ENCODE results near the gene CORO7. TPM values are rescaled to one million over a fixed set of nuclear protein-coding genes. Genes with fewer than 3 reads are reported as not detected.

The CORO7 gene
- total RNA-seq, 4 donors from 2014 or later: 46.8 to 330 (median 58.1) TPM

- in situ Hi-C loops (cut with MboI; ENCODE audit: low pct_ligation_motif_present in 1 of 4, low pct_unique_long_range_greater_than_20kb in 1 of 4, low sequenced_read_pairs in 3 of 4) (no loop called here), intact Hi-C loops (cut with DNase I; ENCODE audit: low total_unique reads) (no loop called here)
- Histone ChIP-seq H3K9me3 (no peaks in the 10 kb centered on the region), H3K36me3 (no peaks in the 10 kb centered on the region), H3K4me3 (no peak overlapping the region), H3K4me1 (peaks cover 21 to 53% (median 35%) of the 10 kb centered on the region in 4 donors), H3K27ac (peak overlapping the region in 3 of 4 donors; percentile 83 to 92 (median 83)), H3K27me3 (no peaks in the 10 kb centered on the region)
- TF ChIP-seq, protein P1, sequence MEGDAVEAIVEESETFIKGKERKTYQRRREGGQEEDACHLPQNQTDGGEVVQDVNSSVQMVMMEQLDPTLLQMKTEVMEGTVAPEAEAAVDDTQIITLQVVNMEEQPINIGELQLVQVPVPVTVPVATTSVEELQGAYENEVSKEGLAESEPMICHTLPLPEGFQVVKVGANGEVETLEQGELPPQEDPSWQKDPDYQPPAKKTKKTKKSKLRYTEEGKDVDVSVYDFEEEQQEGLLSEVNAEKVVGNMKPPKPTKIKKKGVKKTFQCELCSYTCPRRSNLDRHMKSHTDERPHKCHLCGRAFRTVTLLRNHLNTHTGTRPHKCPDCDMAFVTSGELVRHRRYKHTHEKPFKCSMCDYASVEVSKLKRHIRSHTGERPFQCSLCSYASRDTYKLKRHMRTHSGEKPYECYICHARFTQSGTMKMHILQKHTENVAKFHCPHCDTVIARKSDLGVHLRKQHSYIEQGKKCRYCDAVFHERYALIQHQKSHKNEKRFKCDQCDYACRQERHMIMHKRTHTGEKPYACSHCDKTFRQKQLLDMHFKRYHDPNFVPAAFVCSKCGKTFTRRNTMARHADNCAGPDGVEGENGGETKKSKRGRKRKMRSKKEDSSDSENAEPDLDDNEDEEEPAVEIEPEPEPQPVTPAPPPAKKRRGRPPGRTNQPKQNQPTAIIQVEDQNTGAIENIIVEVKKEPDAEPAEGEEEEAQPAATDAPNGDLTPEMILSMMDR (IDR thresholded peaks at IDR 0.05): no peak
- TF ChIP-seq POLR2A (IDR thresholded peaks at IDR 0.05) (no peak), POLR2AphosphoS5 (IDR thresholded peaks at IDR 0.05) (no peak), EP300 (IDR thresholded peaks at IDR 0.05; ENCODE audit: low read depth) (no peak)
- DNase-seq: no peak
- WGBS, 2 donors (ENCODE audit: low coverage in 1 of 2): 75% methylated on average over 15 of the region's 15 CpGs; no CpG with 5 or more reads in 1 of the 2 donors
Measured at GRCh38 chr16:4378161-4378666, 38.2 kb downstream of the CORO7 start.

GRCh38 chr16:4377573-4378154 lies 38.7 kb downstream of the CORO7 start:
- Histone ChIP-seq H3K9me3 (no peaks in the 10 kb centered on the region), H3K36me3 (no peaks in the 10 kb centered on the region), H3K27me3 (no peaks in the 10 kb centered on the region), H3K4me3 (no peak overlapping the region), H3K27ac (peak overlapping the region; percentile 78 to 92 (median 83)), H3K4me1 (peaks cover 23 to 59% (median 41%) of the 10 kb centered on the region in 4 donors)
- in situ Hi-C loops (cut with MboI; ENCODE audit: low pct_ligation_motif_present in 1 of 4, low pct_unique_long_range_greater_than_20kb in 1 of 4, low sequenced_read_pairs in 3 of 4) (no loop called here), intact Hi-C loops (cut with DNase I; ENCODE audit: low total_unique reads) (no loop called here)
- TF ChIP-seq POLR2AphosphoS5 (IDR thresholded peaks at IDR 0.05): no peak
- no peak for TF ChIP-seq EP300 (IDR thresholded peaks at IDR 0.05; ENCODE audit: low read depth)
- TF ChIP-seq POLR2A (IDR thresholded peaks at IDR 0.05): no peak
- TF ChIP-seq, protein P1 (IDR thresholded peaks at IDR 0.05): no peak
- whole genome bisulfite sequencing, 2 donors (ENCODE audit: low coverage in 1 of 2): 87% methylated on average over 12 of the region's 12 CpGs; no CpG with 5 or more reads in 1 of the 2 donors
- DNase-seq: no peak

DNA sequence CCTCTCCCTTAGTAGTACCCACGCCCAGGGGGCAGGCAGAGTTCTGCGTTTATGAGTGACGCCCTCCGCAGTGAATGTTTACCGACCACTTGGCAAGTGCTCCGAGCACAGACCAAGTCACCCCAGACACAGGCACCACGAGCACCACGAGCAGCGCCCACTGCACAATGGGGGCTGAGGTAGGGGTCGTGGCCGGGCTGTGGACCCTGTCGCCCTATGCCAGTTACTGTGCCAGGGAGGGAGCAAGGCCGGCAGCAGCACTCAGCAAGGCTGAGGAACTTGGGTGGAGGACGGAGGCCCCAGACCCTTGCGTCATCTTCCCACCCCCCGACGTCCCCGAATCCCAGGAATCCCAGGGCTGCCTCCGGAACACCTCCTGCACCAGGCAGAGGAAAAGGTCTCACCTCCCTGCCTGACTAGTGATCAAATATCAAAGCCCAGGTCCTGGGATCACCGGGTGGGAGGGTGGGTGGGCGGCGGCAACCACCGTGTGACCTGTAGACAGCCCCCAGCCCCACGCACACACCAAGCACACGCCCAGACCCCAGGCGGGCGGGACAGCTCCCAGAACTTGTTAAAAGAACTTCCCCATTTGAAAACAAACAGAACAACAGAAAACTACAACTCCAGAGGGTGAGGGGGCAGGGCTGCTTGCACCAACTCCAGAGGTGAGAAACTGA lies 39.4 kb downstream of the CORO7 start:
- intact Hi-C loops (cut with DNase I; ENCODE audit: low total_unique reads): no loop called here
- H3K4me1 ChIP-seq: peaks cover 27 to 65% (median 47%) of the 10 kb centered on the region in 4 donors
- no peak overlapping the region for H3K4me3 ChIP-seq
- in situ Hi-C loops (cut with MboI; ENCODE audit: low pct_ligation_motif_present in 1 of 4, low pct_unique_long_range_greater_than_20kb in 1 of 4, low sequenced_read_pairs in 3 of 4): no loop called here
- H3K9me3 ChIP-seq: no peaks in the 10 kb centered on the region
- no peak for TF ChIP-seq POLR2A (IDR thresholded peaks at IDR 0.05)
- no peak for TF ChIP-seq EP300 (IDR thresholded peaks at IDR 0.05; ENCODE audit: low read depth)
- TF ChIP-seq, protein P1 (IDR thresholded peaks at IDR 0.05): no peak
- TF ChIP-seq POLR2AphosphoS5 (IDR thresholded peaks at IDR 0.05): no peak
- no peaks in the 10 kb centered on the region for H3K27me3 ChIP-seq
- WGBS, 2 donors (ENCODE audit: low coverage in 1 of 2): 61 to 80% methylated on average over 5 to 24 of the region's 27 CpGs
- no peaks in the 10 kb centered on the region for H3K36me3 ChIP-seq
- no peak for DNase-seq
- H3K27ac ChIP-seq: peak overlapping the region; percentile 78 to 92 (median 83)

DNA sequence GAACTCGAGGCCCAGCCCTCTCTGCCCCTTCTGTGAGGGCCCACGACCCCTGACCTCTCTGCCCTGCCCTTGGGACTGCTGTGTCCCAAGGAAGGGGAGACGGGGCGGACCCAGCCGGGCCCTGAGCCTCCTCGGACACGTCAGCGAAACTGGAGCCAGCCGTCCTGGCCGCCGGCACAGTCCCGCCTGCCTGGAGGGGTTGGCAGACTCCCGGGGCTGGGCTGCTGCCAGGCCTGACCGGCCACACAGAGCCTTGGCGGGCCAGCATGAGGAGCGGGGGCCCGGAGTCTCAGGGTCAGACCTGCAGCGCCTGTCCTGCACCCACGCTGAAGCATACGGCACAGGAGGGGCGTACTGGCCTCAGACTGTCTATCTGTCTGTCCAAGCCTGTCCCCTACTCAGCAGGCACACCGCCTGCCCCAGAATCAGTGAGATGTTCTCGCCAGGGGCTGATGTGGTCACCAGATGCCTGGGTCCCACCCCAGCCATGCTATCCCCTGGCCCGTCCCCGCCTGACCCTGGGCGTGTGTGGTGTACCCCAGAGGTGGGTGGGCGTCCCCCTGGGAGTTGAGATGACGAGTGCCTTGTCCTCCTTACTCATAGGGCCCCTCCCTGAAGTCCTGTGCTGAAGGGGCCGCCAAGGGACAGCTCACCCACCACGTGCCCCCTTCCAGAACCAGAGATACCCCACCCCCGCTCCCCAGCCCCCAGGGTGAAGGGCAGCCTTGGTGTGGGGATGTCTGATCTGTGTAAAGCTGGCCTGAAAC lies 40.1 kb downstream of the CORO7 start:
- TF ChIP-seq POLR2A (IDR thresholded peaks at IDR 0.05) (no peak), POLR2AphosphoS5 (IDR thresholded peaks at IDR 0.05) (peak in 1 of 3 donors; percentile 26), EP300 (IDR thresholded peaks at IDR 0.05; ENCODE audit: low read depth) (no peak)
- TF ChIP-seq, protein P1 (IDR thresholded peaks at IDR 0.05): no peak
- Histone ChIP-seq H3K36me3 (no peaks in the 10 kb centered on the region), H3K9me3 (no peaks in the 10 kb centered on the region), H3K27me3 (no peaks in the 10 kb centered on the region), H3K27ac (peak overlapping the region; percentile 78 to 92 (median 83)), H3K4me3 (no peak overlapping the region), H3K4me1 (peaks cover 27 to 67% (median 51%) of the 10 kb centered on the region in 4 donors)
- intact Hi-C loops (cut with DNase I; ENCODE audit: low total_unique reads): no loop called here
- peak; percentile 76 for DNase-seq
- 82% methylated on average over 17 of the region's 31 CpGs; no CpG with 5 or more reads in 1 of the 2 donors for WGBS, 2 donors (ENCODE audit: low coverage in 1 of 2)
- in situ Hi-C loops (cut with MboI; ENCODE audit: low pct_ligation_motif_present in 1 of 4, low pct_unique_long_range_greater_than_20kb in 1 of 4, low sequenced_read_pairs in 3 of 4): no loop called here

Measured in transverse colon (tissue), 4 donors.